ENCODE measurements around the gene DMRTC1B. TPM values are rescaled to one million over a fixed set of nuclear protein-coding genes. Genes with fewer than 3 reads are reported as not detected.
"Not testable (repeated sequence)": the region's sequence is repeated elsewhere in the genome, so short reads cannot be mapped to it uniquely, and the experiment has no call there.

DMRTC1B gene
- total and polyA plus RNA-seq, 10 of the 15 experiments (the other 5 are each of a cell fraction or from before 2014, with no cell fraction given) = 0.06 TPM; not detected in 9

DNA sequence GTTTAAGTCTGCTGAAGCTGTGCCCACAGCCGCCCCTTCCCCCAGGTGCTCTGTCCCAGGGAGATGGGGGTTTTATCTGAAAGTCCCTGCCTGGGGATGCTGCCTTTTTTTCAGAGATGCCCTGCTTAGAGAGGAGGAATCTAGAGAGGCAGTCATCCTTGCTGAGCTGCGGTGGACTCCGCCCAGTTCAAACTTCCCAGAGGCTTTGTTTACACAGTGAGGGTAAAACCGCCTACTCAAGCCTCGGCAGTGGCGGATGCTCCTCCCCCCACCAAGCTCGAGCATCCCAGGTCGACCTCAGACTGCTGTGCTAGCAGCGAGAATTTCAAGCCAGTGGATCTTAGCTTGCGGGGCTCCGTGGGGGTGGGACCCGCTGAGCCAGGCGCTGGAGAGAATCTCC, 54.0 kb downstream of the DMRTC1B start:
- intact Hi-C loops (cut with micrococcal nuclease; ENCODE audit: unreplicated experiment); POLR2A ChIA-PET; H4K20me1 ChIP-seq (ENCODE audit: control insufficient read depth, insufficient read depth); BruUV-seq (replicated peaks); H3K9me3 ChIP-seq (replicated peaks; ENCODE audit: control insufficient read depth, insufficient read depth, low read length); SMC1A ChIA-PET (ENCODE audit: uncharacterized antibody, unreplicated experiment); H3K27me3 ChIP-seq (replicated peaks in 1 of 2; ENCODE audit: control insufficient read depth in 2 of 2, insufficient read depth in 2 of 2, low read length in 1 of 2); H3K36me3 ChIP-seq (ENCODE audit: control insufficient read depth in 2 of 2, insufficient read depth in 2 of 2, low read length in 1 of 2); H3K9ac ChIP-seq (ENCODE audit: control insufficient read depth, insufficient read depth, low read length); RAD21 ChIA-PET (ENCODE audit: unreplicated experiment); ATAC-seq; H3K4me3 ChIP-seq; H3K4me1 ChIP-seq (ENCODE audit: control insufficient read depth, insufficient read depth, low read length); in situ Hi-C loops (cut with MboI); H2AFZ ChIP-seq (ENCODE audit: control insufficient read depth, low read depth, low read length); CTCF ChIA-PET; H3K4me2 ChIP-seq (ENCODE audit: control insufficient read depth, insufficient read depth); H3K27ac ChIP-seq (ENCODE audit: control insufficient read depth, insufficient read depth); DNase-seq (ENCODE audit: low read depth, low spot score); FAIRE-seq; H3K79me2 ChIP-seq (ENCODE audit: control insufficient read depth, insufficient read depth, low read length): not testable (repeated sequence)
- WGBS (ENCODE audit: insufficient coverage, insufficient replicate concordance, low lambda C conversion rate, missing lambda C conversion rate) = no CpG with 5 or more reads among the region's 13 CpGs

DNA sequence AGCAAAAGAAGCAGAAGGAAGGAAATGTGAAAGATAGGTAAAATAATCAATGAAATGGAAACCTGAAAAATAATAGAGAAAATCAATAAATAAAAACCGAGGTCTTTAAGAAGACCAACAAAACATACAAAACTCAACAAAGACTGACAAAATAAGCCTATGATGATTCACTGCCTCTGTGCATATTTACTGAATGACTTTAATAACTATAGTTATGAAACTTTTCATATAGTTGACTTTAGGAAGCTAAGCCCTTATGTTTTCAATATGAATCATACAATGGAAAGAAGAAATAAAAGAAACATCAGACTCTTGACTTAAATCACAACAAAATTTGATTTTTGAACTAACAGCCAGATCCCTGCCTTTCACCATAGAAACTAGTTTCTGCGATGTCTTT, 60.8 kb downstream of the DMRTC1B start:
- RAD21 ChIA-PET (ENCODE audit: unreplicated experiment); ATAC-seq; H3K36me3 ChIP-seq (ENCODE audit: control insufficient read depth in 2 of 2, insufficient read depth in 2 of 2, low read length in 1 of 2); SMC1A ChIA-PET (ENCODE audit: uncharacterized antibody, unreplicated experiment); BruUV-seq (replicated peaks); H2AFZ ChIP-seq (ENCODE audit: control insufficient read depth, low read depth, low read length); POLR2A ChIA-PET; H3K4me3 ChIP-seq; H3K9me3 ChIP-seq (replicated peaks; ENCODE audit: control insufficient read depth, insufficient read depth, low read length); in situ Hi-C loops (cut with MboI); H4K20me1 ChIP-seq (ENCODE audit: control insufficient read depth, insufficient read depth); FAIRE-seq; DNase-seq (ENCODE audit: low read depth, low spot score); H3K79me2 ChIP-seq (ENCODE audit: control insufficient read depth, insufficient read depth, low read length); H3K9ac ChIP-seq (ENCODE audit: control insufficient read depth, insufficient read depth, low read length); H3K27ac ChIP-seq (ENCODE audit: control insufficient read depth, insufficient read depth); H3K27me3 ChIP-seq (replicated peaks in 1 of 2; ENCODE audit: control insufficient read depth in 2 of 2, insufficient read depth in 2 of 2, low read length in 1 of 2); H3K4me2 ChIP-seq (ENCODE audit: control insufficient read depth, insufficient read depth); H3K4me1 ChIP-seq (ENCODE audit: control insufficient read depth, insufficient read depth, low read length); intact Hi-C loops (cut with micrococcal nuclease; ENCODE audit: unreplicated experiment); CTCF ChIA-PET: not testable (repeated sequence)
- no CpG with 5 or more reads among the region's 2 CpGs for WGBS (ENCODE audit: insufficient coverage, insufficient replicate concordance, low lambda C conversion rate, missing lambda C conversion rate)

DNA sequence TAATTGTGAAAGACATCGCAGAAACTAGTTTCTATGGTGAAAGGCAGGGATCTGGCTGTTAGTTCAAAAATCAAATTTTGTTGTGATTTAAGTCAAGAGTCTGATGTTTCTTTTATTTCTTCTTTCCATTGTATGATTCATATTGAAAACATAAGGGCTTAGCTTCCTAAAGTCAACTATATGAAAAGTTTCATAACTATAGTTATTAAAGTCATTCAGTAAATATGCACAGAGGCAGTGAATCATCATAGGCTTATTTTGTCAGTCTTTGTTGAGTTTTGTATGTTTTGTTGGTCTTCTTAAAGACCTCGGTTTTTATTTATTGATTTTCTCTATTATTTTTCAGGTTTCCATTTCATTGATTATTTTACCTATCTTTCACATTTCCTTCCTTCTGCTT, 106.2 kb downstream of the DMRTC1B start:
- H3K27ac ChIP-seq (ENCODE audit: control insufficient read depth, insufficient read depth); H3K4me1 ChIP-seq (ENCODE audit: control insufficient read depth, insufficient read depth, low read length); in situ Hi-C loops (cut with MboI); H3K79me2 ChIP-seq (ENCODE audit: control insufficient read depth, insufficient read depth, low read length); H4K20me1 ChIP-seq (ENCODE audit: control insufficient read depth, insufficient read depth); FAIRE-seq; BruUV-seq (replicated peaks); H3K4me2 ChIP-seq (ENCODE audit: control insufficient read depth, insufficient read depth); H3K27me3 ChIP-seq (replicated peaks in 1 of 2; ENCODE audit: control insufficient read depth in 2 of 2, insufficient read depth in 2 of 2, low read length in 1 of 2); H3K36me3 ChIP-seq (ENCODE audit: control insufficient read depth in 2 of 2, insufficient read depth in 2 of 2, low read length in 1 of 2); H2AFZ ChIP-seq (ENCODE audit: control insufficient read depth, low read depth, low read length); SMC1A ChIA-PET (ENCODE audit: uncharacterized antibody, unreplicated experiment); DNase-seq (ENCODE audit: low read depth, low spot score); H3K4me3 ChIP-seq; POLR2A ChIA-PET; H3K9me3 ChIP-seq (replicated peaks; ENCODE audit: control insufficient read depth, insufficient read depth, low read length); H3K9ac ChIP-seq (ENCODE audit: control insufficient read depth, insufficient read depth, low read length); CTCF ChIA-PET; RAD21 ChIA-PET (ENCODE audit: unreplicated experiment); intact Hi-C loops (cut with micrococcal nuclease; ENCODE audit: unreplicated experiment); ATAC-seq: not testable (repeated sequence)
- no CpG with 5 or more reads among the region's 2 CpGs for WGBS (ENCODE audit: insufficient coverage, insufficient replicate concordance, low lambda C conversion rate, missing lambda C conversion rate)

DNA sequence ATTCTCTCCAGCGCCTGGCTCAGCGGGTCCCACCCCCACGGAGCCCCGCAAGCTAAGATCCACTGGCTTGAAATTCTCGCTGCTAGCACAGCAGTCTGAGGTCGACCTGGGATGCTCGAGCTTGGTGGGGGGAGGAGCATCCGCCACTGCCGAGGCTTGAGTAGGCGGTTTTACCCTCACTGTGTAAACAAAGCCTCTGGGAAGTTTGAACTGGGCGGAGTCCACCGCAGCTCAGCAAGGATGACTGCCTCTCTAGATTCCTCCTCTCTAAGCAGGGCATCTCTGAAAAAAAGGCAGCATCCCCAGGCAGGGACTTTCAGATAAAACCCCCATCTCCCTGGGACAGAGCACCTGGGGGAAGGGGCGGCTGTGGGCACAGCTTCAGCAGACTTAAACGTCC, 113.0 kb downstream of the DMRTC1B start:
- H3K79me2 ChIP-seq (ENCODE audit: control insufficient read depth, insufficient read depth, low read length); SMC1A ChIA-PET (ENCODE audit: uncharacterized antibody, unreplicated experiment); CTCF ChIA-PET; POLR2A ChIA-PET; DNase-seq (ENCODE audit: low read depth, low spot score); H3K4me1 ChIP-seq (ENCODE audit: control insufficient read depth, insufficient read depth, low read length); H4K20me1 ChIP-seq (ENCODE audit: control insufficient read depth, insufficient read depth); in situ Hi-C loops (cut with MboI); H3K27me3 ChIP-seq (replicated peaks in 1 of 2; ENCODE audit: control insufficient read depth in 2 of 2, insufficient read depth in 2 of 2, low read length in 1 of 2); BruUV-seq (replicated peaks); H3K4me2 ChIP-seq (ENCODE audit: control insufficient read depth, insufficient read depth); H3K9me3 ChIP-seq (replicated peaks; ENCODE audit: control insufficient read depth, insufficient read depth, low read length); FAIRE-seq; H3K27ac ChIP-seq (ENCODE audit: control insufficient read depth, insufficient read depth); ATAC-seq; intact Hi-C loops (cut with micrococcal nuclease; ENCODE audit: unreplicated experiment); H2AFZ ChIP-seq (ENCODE audit: control insufficient read depth, low read depth, low read length); H3K36me3 ChIP-seq (ENCODE audit: control insufficient read depth in 2 of 2, insufficient read depth in 2 of 2, low read length in 1 of 2); RAD21 ChIA-PET (ENCODE audit: unreplicated experiment); H3K9ac ChIP-seq (ENCODE audit: control insufficient read depth, insufficient read depth, low read length); H3K4me3 ChIP-seq: not testable (repeated sequence)
- WGBS (ENCODE audit: insufficient coverage, insufficient replicate concordance, low lambda C conversion rate, missing lambda C conversion rate) = no CpG with 5 or more reads among the region's 14 CpGs

Measured in GM12878 (cell line).